Mesothelial cell of epicardium (in vitro differentiated cells): ENCODE results near the gene POLR3GL. TPM values are rescaled to one million over a fixed set of nuclear protein-coding genes. Genes with fewer than 3 reads are reported as not detected.

Source experiments
- DNase-seq, 2 experiments: peaks; one replicate each; pipeline ENCODE4 v3.0.0; 2021; ENCODE audit warnings: low spot score in 2 of 2; ENCODE audit not compliant: unreplicated experiment in 2 of 2
- H3K27ac Mint-ChIP-seq: 2 replicates; pipeline ENCODE4 v1.8.0; 2021; ENCODE audit warnings: mixed read lengths
- H3K27me3 Mint-ChIP-seq: 2 replicates; pipeline ENCODE4 v1.8.0; 2021; ENCODE audit warnings: low read depth, mixed read lengths
- H3K36me3 Mint-ChIP-seq: 2 replicates; pipeline ENCODE4 v1.8.0; 2021; ENCODE audit warnings: mixed read lengths
- H3K4me1 Mint-ChIP-seq: 2 replicates; pipeline ENCODE4 v1.8.0; 2021; ENCODE audit warnings: mixed read lengths
- H3K4me3 Mint-ChIP-seq: 2 replicates; pipeline ENCODE4 v1.8.0; 2021; ENCODE audit warnings: mild to moderate bottlenecking, moderate library complexity, mixed read lengths
- H3K9me3 Mint-ChIP-seq: 2 replicates; pipeline ENCODE4 v1.8.0; 2021; ENCODE audit warnings: mixed read lengths
- total RNA-seq: library from RNA; stranded (reverse); gene quantifications from 3 replicates; pipeline ENCODE4 v1.2.1, GENCODE V29; 2021
- TF ChIP-seq, protein P1 (sequence below): fragments of 200-600 bp; sonication (generic); IDR thresholded peaks from one replicate; pipeline ENCODE4 v1.5.0; 2021; ENCODE audit warnings: antibody characterized with exemption; ENCODE audit not compliant: unreplicated experiment

Gene POLR3GL
- total RNA-seq, 1 donor from 2014 or later, result 16.4 TPM

DNA sequence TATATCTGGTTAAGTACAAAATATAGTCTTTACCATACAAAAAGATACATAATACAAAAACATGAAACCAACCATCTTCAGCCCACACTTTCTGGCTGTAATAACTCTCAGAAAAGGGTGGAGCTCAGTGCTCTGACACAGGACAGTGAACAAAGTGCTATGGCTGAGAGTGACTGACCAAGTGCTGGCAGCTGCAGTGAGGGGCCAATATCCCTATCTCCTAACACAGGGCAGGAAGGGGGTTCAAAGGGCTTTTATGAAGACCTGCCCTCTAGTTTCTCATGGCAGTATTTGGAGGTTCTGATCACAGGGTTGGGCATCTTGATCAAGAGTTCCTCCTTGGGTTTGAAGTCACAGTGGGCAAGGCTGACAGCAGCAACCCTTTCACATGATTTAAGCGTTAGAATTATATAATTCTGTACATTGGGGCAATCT, 28.0 kb downstream of the POLR3GL start:
- no peaks in the 10 kb centered on the region for H3K9me3 Mint-ChIP-seq
- H3K4me3 Mint-ChIP-seq, result peak overlapping the region; percentile 99
- TF ChIP-seq, protein P1, sequence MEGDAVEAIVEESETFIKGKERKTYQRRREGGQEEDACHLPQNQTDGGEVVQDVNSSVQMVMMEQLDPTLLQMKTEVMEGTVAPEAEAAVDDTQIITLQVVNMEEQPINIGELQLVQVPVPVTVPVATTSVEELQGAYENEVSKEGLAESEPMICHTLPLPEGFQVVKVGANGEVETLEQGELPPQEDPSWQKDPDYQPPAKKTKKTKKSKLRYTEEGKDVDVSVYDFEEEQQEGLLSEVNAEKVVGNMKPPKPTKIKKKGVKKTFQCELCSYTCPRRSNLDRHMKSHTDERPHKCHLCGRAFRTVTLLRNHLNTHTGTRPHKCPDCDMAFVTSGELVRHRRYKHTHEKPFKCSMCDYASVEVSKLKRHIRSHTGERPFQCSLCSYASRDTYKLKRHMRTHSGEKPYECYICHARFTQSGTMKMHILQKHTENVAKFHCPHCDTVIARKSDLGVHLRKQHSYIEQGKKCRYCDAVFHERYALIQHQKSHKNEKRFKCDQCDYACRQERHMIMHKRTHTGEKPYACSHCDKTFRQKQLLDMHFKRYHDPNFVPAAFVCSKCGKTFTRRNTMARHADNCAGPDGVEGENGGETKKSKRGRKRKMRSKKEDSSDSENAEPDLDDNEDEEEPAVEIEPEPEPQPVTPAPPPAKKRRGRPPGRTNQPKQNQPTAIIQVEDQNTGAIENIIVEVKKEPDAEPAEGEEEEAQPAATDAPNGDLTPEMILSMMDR, result no peak
- no peak for DNase-seq
- H3K4me1 Mint-ChIP-seq, result peaks cover 49% of the 10 kb centered on the region
- no peaks in the 10 kb centered on the region for H3K27me3 Mint-ChIP-seq
- H3K27ac Mint-ChIP-seq, result peak overlapping the region; percentile 32
- H3K36me3 Mint-ChIP-seq, result peaks cover 33% of the 10 kb centered on the region

DNA sequence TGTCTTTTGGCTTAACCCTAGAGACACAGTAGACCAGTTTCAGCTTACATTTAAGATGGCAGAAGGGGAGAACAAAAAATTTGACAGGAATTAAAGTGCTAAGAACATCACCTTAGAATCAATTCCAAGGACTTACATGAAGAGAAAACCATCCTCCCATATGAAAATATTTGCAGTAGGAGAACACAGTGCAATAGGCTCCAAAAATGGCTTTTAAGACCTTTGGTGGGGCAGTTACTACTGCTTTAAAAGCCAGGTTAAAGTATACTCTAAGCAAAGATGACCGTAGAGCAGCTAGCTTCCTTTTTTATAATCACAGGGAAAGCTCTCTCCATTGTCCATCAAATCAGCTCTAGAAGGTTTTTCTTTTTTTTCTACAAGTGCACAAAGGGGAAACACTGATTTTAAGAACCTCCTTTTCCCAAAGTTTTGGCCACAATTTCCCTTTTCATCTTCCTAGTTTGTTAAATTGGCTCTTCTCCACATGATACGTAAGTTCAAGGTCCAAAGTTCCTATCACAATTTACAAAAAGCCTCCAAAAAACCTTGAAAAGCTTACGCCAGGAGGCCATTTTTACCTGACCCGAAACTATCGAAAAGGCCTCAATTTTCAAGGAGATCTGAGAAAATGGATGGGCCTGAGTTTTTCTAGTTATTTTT, 28.6 kb downstream of the POLR3GL start:
- no peaks in the 10 kb centered on the region for H3K9me3 Mint-ChIP-seq
- peak overlapping the region; percentile 61 for H3K27ac Mint-ChIP-seq
- no peak for DNase-seq
- TF ChIP-seq, protein P1, result no peak
- peaks cover 52% of the 10 kb centered on the region for H3K4me1 Mint-ChIP-seq
- peaks cover 33% of the 10 kb centered on the region for H3K36me3 Mint-ChIP-seq
- H3K4me3 Mint-ChIP-seq, result peak overlapping the region; percentile 99
- H3K27me3 Mint-ChIP-seq, result no peaks in the 10 kb centered on the region

DNA sequence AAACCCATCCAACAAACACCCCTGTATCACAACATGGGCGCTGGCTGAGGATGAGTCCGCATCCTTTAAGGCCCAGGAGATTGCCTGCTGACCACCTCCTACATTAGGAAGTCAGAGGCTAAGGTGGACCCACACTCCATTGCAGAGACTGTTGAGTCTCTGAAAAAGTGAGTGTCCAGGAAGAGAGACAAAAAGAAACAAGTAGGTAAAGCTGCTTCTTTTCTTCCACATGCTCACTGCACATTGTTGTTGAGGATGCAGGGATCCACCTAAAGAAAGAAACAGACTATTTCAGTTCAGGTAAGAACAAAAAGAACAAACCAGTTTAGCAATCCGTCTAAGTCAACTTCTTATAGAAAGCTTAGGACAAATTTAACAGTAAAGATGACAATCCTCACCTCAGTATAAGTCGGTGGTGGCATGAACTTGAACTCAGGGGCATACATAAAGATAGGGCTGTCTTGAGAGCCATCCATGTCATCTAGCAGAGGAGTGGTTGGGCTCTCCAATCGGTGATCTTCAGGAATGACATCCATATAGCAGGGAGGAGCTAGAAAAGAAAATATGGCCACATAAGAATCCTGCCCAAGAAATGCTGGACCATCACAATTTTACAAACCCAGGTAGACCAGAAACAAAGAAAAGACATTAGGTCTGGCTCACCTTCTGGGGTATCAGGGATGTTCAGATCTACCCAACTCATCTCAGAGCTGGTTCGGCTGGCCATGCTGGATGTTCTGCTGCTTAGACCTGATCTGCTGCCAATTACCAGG, 29.3 kb downstream of the POLR3GL start:
- peak overlapping the region; percentile 74 for H3K27ac Mint-ChIP-seq
- DNase-seq, result no peak
- TF ChIP-seq, protein P1, result no peak
- peaks cover 52% of the 10 kb centered on the region for H3K4me1 Mint-ChIP-seq
- no peaks in the 10 kb centered on the region for H3K27me3 Mint-ChIP-seq
- no peaks in the 10 kb centered on the region for H3K9me3 Mint-ChIP-seq
- H3K4me3 Mint-ChIP-seq, result peak overlapping the region; percentile 99
- peaks cover 33% of the 10 kb centered on the region for H3K36me3 Mint-ChIP-seq

DNA sequence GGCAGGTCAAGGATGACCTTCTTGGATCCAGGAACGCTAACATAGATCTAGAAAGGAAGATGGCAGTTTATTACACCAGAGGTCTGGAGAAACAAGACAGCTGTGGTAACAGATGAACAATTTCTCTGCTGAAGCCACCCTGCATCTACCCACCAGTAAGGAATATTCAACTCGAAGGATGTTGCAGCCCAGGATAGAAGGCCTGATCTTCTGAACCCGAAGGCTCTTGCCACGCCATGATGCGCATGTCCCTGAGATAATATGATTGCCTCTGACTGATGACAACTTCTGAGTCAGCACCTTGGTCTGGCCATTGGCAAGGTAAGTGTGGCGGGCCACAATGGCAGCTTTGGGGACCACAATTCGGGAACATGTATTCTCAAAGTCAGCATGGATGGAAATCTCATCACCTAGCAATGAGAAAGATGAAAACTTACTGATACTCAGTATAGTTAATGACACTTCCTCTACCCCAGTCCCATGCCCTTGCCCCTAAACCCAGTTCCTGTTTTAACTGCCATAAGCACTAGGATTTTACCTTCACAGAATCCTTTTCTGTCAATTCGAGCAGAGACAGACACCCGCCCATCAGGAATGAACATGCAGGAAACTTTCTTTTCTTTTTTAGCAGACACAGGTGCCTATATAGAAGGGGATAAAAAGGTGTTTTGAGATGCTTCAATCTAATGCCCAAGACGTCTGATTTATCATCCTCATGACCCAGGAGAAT, 30.1 kb downstream of the POLR3GL start:
- Mint-ChIP-seq H3K9me3 (no peaks in the 10 kb centered on the region), H3K36me3 (peaks cover 33% of the 10 kb centered on the region), H3K4me3 (peak overlapping the region; percentile 99), H3K4me1 (peaks cover 52% of the 10 kb centered on the region), H3K27ac (peak overlapping the region; percentile 98), H3K27me3 (no peaks in the 10 kb centered on the region)
- TF ChIP-seq, protein P1, result no peak
- no peak for DNase-seq

DNA sequence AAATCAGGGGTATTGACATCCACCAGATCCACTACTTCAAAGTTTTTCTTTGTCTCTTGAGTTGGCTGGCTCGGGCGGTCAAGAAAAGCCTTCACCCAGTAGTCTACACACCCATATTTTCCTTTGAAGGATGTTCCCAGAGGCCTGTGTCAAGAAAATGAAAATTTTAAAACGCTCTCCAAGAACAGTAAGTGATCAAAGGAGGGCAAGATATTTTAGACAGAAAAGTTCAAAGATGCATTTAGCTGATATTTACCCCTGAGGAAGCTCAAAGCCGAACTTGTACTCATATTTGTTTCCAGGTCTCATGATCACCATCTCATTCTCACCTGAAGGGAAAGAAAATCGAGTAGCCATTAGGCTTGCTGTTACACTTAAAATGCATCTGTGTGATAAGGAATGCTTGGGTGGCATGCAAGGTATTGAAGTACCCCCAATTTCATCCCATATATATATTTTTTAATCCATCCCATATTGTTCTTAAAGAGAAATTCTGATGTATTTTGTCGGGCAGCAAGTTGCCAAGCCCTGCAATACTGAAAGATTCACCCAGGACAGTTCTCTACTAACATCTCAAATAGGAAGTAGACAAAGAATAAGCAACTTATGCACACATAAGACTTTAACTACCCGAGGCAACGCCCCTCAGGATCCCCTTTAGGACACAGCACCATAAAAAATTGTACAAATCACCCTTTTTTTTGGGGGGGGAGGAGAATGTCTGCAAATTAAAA, 30.8 kb downstream of the POLR3GL start:
- Mint-ChIP-seq H3K27ac (peak overlapping the region; percentile 98), H3K4me1 (peaks cover 52% of the 10 kb centered on the region)

More for the DNA sequence above, 30.8 kb downstream of the POLR3GL start:
- Mint-ChIP-seq H3K9me3 (no peaks in the 10 kb centered on the region), H3K36me3 (peaks cover 33% of the 10 kb centered on the region), H3K27me3 (no peaks in the 10 kb centered on the region), H3K4me3 (peak overlapping the region; percentile 99)
- TF ChIP-seq, protein P1, result no peak
- no peak for DNase-seq
